Stimulated activated CD4-positive, alpha-beta T cell treated with anti-CD3 and anti-CD28 coated beads, Interleukin-2, amount 100 ng/mL, for 48 hours (primary cell): Measurements from ENCODE around the gene ODC1.

Experiments used
- DNase-seq, 2 donors: peaks; one replicate each; pipeline ENCODE4 v3.0.0-alpha.2; 2020

Gene ODC1

GRCh38 chr2:10397878-10398277, 50.2 kb downstream of the ODC1 start:
- DNase-seq: no peak

GRCh38 chr2:10397297-10397875, 50.7 kb downstream of the ODC1 start:
- no peak for DNase-seq

- no peak for DNase-seq
Measured at GRCh38 chr2:10396464-10396863, 51.7 kb downstream of the ODC1 start.

GRCh38 chr2:10395893-10396292, 52.2 kb downstream of the ODC1 start:
- no peak for DNase-seq

DNA sequence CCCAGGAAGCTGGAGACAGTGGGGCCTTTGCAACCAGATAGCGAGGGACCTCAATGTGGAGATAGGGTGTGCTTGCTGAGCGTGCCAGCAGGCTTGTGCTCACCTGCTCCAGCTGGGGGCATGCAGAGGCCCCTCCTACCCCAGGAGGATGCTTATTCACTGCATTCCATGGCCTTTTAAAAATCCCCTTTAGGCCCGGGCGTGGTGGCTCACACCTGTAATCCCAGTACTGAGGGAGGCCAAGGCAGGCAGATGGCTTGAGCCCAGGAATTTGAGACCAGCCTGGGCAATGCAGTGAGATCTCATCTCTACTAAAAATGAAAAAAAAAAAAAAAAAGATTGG, 54.5 kb downstream of the ODC1 start:
- DNase-seq: no peak

GRCh38 chr2:10392951-10393639, 55.0 kb downstream of the ODC1 start:
- no peak for DNase-seq

- DNase-seq: no peak
Measured at GRCh38 chr2:10392548-10392947, 55.6 kb downstream of the ODC1 start.

GRCh38 chr2:10392100-10392499, 56.0 kb downstream of the ODC1 start:
- DNase-seq: no peak

- DNase-seq: no peak
Measured at GRCh38 chr2:10390369-10390801, 57.7 kb downstream of the ODC1 start.
